Fibroblast of mammary gland (primary cell): Measurements from ENCODE around the gene DPF3.

ENCODE experiments used
- DNase-seq: peaks from one replicate; pipeline ENCODE4 v3.0.0-alpha.2; 2010; ENCODE audit warnings: low read depth
- H3K4me3 ChIP-seq: 2 replicates; pipeline ENCODE4 v1.5.1; 2011; ENCODE audit warnings: low read depth, mild to moderate bottlenecking, low read length, moderate library complexity; ENCODE audit not compliant: control insufficient read depth
- TF ChIP-seq, protein P1 (sequence below): conservative IDR thresholded peaks from 2 replicates; pipeline ENCODE4 v1.5.1; 2011; ENCODE audit warnings: low read depth, low read length, inconsistent platforms; ENCODE audit not compliant: control insufficient read depth, insufficient read depth

The DPF3 gene

DNA sequence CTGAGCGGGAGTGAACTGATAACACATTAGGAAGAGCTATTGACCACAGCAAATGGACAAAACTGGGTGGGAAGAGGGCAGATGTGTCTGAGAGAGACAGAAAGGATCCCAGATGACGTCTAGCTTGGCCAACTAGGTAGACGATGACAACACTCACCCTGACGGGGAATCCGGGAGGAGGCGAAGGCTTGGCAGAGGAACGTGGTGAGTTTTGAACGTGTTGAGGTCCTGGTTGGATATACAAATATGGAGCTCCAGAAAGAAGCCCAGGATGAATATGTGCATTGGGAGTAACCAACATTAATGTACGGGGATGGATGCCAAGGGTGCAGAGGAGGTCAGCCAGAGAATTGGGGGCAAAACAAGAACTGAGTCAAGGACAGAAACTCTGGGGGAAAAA, 60.7 kb downstream of the DPF3 start:
- DNase-seq, result no peak
- no peak overlapping the region for H3K4me3 ChIP-seq
- TF ChIP-seq, protein P1, sequence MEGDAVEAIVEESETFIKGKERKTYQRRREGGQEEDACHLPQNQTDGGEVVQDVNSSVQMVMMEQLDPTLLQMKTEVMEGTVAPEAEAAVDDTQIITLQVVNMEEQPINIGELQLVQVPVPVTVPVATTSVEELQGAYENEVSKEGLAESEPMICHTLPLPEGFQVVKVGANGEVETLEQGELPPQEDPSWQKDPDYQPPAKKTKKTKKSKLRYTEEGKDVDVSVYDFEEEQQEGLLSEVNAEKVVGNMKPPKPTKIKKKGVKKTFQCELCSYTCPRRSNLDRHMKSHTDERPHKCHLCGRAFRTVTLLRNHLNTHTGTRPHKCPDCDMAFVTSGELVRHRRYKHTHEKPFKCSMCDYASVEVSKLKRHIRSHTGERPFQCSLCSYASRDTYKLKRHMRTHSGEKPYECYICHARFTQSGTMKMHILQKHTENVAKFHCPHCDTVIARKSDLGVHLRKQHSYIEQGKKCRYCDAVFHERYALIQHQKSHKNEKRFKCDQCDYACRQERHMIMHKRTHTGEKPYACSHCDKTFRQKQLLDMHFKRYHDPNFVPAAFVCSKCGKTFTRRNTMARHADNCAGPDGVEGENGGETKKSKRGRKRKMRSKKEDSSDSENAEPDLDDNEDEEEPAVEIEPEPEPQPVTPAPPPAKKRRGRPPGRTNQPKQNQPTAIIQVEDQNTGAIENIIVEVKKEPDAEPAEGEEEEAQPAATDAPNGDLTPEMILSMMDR, result no peak

DNA sequence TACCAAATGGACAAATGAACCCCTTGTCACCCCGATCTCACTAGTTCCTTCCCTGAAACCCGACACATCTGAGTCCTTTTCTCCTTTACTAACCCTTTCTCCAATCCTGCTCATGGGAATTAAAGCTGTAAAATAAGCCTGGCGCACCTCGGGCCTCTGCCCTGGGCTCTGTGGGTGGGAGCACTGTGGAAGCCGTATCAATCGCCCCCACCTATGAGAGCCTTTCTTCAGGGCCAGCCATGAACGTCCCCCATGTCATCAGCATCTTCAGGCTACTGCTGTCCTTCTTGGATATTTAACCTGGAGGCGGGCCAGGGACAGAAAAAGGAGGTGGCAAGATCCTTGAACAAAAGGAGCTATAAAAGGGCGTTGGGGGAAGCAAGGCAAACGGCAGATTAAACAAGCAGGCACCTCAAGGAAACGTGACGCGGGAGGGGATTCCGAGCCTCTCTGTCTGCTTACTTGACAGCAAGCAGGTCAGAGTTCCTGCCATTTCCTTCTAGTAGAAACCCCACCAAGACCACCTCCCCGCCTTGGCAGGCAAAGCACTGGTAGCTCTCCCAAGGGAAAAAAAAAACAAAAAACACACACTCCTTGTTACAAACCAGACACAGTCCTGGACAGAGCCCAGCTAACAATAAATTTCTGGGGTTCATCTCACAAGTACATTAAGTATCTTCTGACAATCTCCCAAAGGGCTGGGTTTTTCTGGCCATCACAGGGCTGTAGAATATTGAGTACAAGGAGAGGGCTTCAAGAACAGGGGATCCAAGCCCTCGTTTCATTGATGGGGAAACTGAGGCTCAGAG, 62.9 kb downstream of the DPF3 start:
- TF ChIP-seq, protein P1, result no peak
- no peak overlapping the region for H3K4me3 ChIP-seq
- no peak for DNase-seq

DNA sequence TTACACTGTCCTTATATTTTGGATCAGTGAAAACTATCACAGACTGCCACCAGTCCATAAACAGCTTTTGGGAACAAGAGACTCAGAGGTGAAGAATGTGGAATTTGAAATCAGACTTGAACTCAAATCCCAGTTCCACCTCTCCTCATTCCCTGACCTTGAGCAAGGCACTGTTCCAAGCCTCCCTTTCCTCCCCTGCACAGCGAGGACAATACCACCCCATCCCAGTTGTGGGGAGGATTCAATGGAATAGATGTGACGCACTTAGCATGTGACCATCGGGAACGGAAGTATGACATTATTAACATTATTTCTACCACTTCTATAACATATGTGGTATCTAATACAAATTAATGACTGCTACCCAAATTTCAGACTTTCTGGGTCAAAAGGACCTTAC, 63.5 kb downstream of the DPF3 start:
- TF ChIP-seq, protein P1, result no peak
- no peak overlapping the region for H3K4me3 ChIP-seq
- no peak for DNase-seq

DNA sequence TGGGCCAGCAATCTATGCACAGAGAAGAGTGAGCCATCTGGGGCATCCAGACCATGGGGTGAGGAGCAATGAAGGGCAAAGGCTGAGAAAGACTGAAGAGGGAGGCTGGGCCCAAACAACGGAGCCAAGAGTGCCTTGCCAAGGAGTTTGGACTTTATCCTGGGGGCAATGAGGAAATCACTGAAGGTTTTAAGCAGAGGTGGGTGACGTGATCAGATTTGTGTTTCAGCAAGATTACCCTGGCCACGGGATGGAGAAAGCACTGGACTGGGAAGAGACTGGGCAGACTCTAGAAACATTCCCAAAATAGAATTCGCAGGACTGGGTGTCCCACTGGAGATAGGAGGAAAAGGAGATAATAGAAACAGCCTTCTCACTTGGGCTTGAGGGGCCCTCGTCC, 65.3 kb downstream of the DPF3 start:
- TF ChIP-seq, protein P1, result no peak
- no peak for DNase-seq
- H3K4me3 ChIP-seq, result no peak overlapping the region

DNA sequence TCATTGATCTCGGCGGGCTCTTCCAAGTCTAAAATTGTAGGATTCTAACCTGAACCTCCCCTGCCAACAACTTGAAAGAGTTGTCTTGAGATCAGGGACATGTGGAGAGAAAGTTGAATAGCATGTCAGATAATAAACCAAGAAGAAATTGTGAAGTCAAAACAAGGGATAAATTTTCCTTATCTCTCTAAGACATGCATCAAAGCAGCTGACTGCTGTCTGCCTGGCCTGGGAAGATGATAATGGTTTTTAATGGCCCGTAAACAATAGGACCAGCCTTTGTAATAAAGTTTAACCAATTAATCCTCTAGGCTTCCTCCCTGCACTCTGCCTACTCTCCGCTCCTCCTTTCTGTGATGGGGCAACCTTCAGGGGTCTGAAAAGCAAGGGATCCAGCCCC, 67.9 kb downstream of the DPF3 start:
- no peak overlapping the region for H3K4me3 ChIP-seq
- TF ChIP-seq, protein P1, result no peak
- DNase-seq, result no peak

DNA sequence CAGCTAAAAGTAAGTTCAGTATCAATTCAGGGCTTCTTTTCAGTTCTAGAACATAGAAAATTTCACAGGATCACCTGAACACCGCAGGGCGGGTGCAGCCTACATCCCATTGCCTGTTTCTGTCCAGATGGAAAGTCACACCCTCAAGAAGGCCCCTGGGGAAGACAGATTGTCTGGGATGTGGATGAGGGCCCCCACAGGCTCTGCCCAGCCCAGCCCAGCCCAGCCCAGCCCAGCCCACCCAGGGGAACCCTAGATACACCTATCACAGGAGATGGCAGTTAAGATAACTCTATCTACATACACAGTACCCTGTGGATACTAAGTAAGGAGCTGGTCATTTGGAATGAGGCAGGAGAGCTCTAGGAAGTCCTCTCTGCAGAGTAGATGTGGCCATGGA, 68.4 kb downstream of the DPF3 start:
- DNase-seq, result no peak
- TF ChIP-seq, protein P1, result no peak
- no peak overlapping the region for H3K4me3 ChIP-seq
